DND-41 (cell line): ENCODE results near the gene RAP2C.

Experiments
- ATAC-seq: fragments of 200-7000 bp; cut with Tn5 transposase; 3 replicates; pipeline ENCODE4 v1.9.1; 2021; ENCODE audit warnings: low read depth; ENCODE audit not compliant: insufficient read depth
- DNase-seq: peaks from one replicate; pipeline ENCODE4 v3.0.0-alpha.2; 2020
- H2AFZ ChIP-seq: 2 replicates; pipeline ENCODE4 v1.6.0; 2012; ENCODE audit warnings: low read depth, low read length
- H3K27ac ChIP-seq: 2 replicates; pipeline ENCODE4 v1.5.1; 2012; ENCODE audit warnings: low read length, inconsistent platforms
- H3K27me3 ChIP-seq: fragments of 200-600 bp; sonication (generic); 2 replicates; pipeline ENCODE4 v1.6.0; 2012; ENCODE audit warnings: low read length, mild to moderate bottlenecking, inconsistent platforms; ENCODE audit not compliant: insufficient read depth, poor library complexity
- H3K36me3 ChIP-seq: 2 replicates; pipeline ENCODE4 v1.5.1; 2012; ENCODE audit warnings: low read length, inconsistent platforms; ENCODE audit not compliant: insufficient read depth
- H3K4me1 ChIP-seq: 2 replicates; pipeline ENCODE4 v1.5.1; 2012; ENCODE audit warnings: mild to moderate bottlenecking, low read length; ENCODE audit not compliant: insufficient read depth
- H3K4me2 ChIP-seq: 2 replicates; pipeline ENCODE4 v1.6.0; 2012; ENCODE audit warnings: mild to moderate bottlenecking, moderate library complexity, low read length, inconsistent platforms; ENCODE audit not compliant: insufficient read depth
- H3K4me3 ChIP-seq, 2 experiments: fragments of 200-600 bp in 1 of 2; shearing (Covaris generic) in 1 of 2; 2 replicates each; pipeline ENCODE4 v1.5.1; 2012 to 2016; ENCODE audit warnings: inconsistent platforms in 2 of 2, low read length in 2 of 2, mild to moderate bottlenecking in 2 of 2, low read depth in 1 of 2, moderate library complexity in 1 of 2
- H3K79me2 ChIP-seq: 2 replicates; pipeline ENCODE4 v1.6.0; 2012; ENCODE audit warnings: low read length, inconsistent platforms; ENCODE audit not compliant: insufficient read depth
- H3K9ac ChIP-seq: 2 replicates; pipeline ENCODE4 v1.6.0; 2012; ENCODE audit warnings: low read depth, mild to moderate bottlenecking, inconsistent platforms, low read length, moderate library complexity
- H3K9me3 ChIP-seq: 2 replicates; pipeline ENCODE4 v1.5.1; 2012; ENCODE audit warnings: low read length, moderate library complexity, mild to moderate bottlenecking, inconsistent platforms; ENCODE audit not compliant: insufficient read depth, severe bottlenecking
- H4K20me1 ChIP-seq: 2 replicates; pipeline ENCODE4 v1.6.0; 2012; ENCODE audit warnings: low read length; ENCODE audit not compliant: insufficient read depth
- EZH2 ChIP-seq: IDR thresholded peaks from 3 replicates; pipeline ENCODE4 v1.6.1; 2012; ENCODE audit warnings: borderline replicate concordance, low read depth, mild to moderate bottlenecking, moderate library complexity, low read length, inconsistent platforms; ENCODE audit not compliant: severe bottlenecking
- TF ChIP-seq, protein P1 (sequence below): IDR thresholded peaks from 2 replicates; pipeline ENCODE4 v1.5.1; 2012; ENCODE audit warnings: borderline replicate concordance, low read length, moderate library complexity, mild to moderate bottlenecking; ENCODE audit not compliant: poor library complexity, severe bottlenecking; ENCODE audit errors: extremely low read depth

Gene RAP2C

DNA sequence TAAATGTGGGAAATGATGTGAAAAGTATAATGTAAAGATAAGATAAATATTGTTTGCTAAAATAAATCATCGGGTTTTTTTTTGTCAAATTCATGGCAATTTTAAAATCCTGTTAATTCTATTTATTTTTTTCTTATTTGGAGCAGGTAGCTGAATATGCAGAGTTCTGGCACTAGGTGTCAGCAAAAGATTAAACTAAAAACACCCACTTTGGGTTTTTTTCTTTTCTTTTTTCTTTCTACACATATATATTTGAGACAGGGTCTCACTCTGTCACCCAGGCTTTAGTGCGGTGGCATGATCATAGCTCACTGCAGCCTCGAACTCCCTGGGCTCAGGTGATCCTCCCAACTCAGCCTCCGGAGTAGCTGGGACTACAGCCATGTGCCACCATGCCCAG lies 6.9 kb upstream of the RAP2C start:
- Histone ChIP-seq H3K79me2 (no peaks in the 10 kb centered on the region), H3K4me3 (no peak overlapping the region), H3K9ac (no peak overlapping the region), H3K4me1 (no peaks in the 10 kb centered on the region), H3K9me3 (no peaks in the 10 kb centered on the region), H3K27me3 (no peaks in the 10 kb centered on the region), H3K4me2 (no peak overlapping the region), H3K27ac (no peak overlapping the region), H2AFZ (no peak overlapping the region), H4K20me1 (no peaks in the 10 kb centered on the region), H3K36me3 (no peaks in the 10 kb centered on the region)
- no peak for ATAC-seq
- no peak for DNase-seq
- TF ChIP-seq EZH2: no peak
- TF ChIP-seq, protein P1, sequence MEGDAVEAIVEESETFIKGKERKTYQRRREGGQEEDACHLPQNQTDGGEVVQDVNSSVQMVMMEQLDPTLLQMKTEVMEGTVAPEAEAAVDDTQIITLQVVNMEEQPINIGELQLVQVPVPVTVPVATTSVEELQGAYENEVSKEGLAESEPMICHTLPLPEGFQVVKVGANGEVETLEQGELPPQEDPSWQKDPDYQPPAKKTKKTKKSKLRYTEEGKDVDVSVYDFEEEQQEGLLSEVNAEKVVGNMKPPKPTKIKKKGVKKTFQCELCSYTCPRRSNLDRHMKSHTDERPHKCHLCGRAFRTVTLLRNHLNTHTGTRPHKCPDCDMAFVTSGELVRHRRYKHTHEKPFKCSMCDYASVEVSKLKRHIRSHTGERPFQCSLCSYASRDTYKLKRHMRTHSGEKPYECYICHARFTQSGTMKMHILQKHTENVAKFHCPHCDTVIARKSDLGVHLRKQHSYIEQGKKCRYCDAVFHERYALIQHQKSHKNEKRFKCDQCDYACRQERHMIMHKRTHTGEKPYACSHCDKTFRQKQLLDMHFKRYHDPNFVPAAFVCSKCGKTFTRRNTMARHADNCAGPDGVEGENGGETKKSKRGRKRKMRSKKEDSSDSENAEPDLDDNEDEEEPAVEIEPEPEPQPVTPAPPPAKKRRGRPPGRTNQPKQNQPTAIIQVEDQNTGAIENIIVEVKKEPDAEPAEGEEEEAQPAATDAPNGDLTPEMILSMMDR: peak; percentile 49

- Histone ChIP-seq H2AFZ (peak overlapping the region; percentile 88), H3K9me3 (no peaks in the 10 kb centered on the region), H3K9ac (peak overlapping the region; percentile 81), H3K27ac (peak overlapping the region; percentile 52), H3K27me3 (no peaks in the 10 kb centered on the region), H3K79me2 (peaks cover 22% of the 10 kb centered on the region), H3K4me2 (peak overlapping the region; percentile 73), H4K20me1 (no peaks in the 10 kb centered on the region), H3K4me1 (peaks cover 27% of the 10 kb centered on the region), H3K36me3 (peaks cover 9% of the 10 kb centered on the region; the same call in 1 of the 2 replicates), H3K4me3 (peak overlapping the region; percentile 49 to 85; a peak in 3 of 4 replicates)
- DNase-seq: peak; percentile 84
- peak; percentile 72 for ATAC-seq
- TF ChIP-seq, protein P1: no peak
Measured at GRCh38 chrX:132218100-132218812, 991 bp downstream of the RAP2C start.

GRCh38 chrX:132217203-132218073 lies 1.8 kb downstream of the RAP2C start:
- no peak for TF ChIP-seq EZH2
- TF ChIP-seq, protein P1: no peak
- peak overlapping the region; percentile 82 for H3K27ac ChIP-seq
- peaks cover 25% of the 10 kb centered on the region for H3K79me2 ChIP-seq
- H3K4me2 ChIP-seq: peak overlapping the region; percentile 73
- H3K36me3 ChIP-seq: peaks cover 15% of the 10 kb centered on the region
- H3K4me3 ChIP-seq: peak overlapping the region; percentile 49 to 85; a peak in 3 of 4 replicates
- ATAC-seq: peak; percentile 82
- H3K9ac ChIP-seq: peak overlapping the region; percentile 81
- H2AFZ ChIP-seq: peak overlapping the region; percentile 83
- H3K9me3 ChIP-seq: no peaks in the 10 kb centered on the region
- peaks cover 27% of the 10 kb centered on the region for H3K4me1 ChIP-seq
- no peaks in the 10 kb centered on the region for H3K27me3 ChIP-seq
- no peaks in the 10 kb centered on the region for H4K20me1 ChIP-seq
- peak; percentile 81 for DNase-seq
